OCI-LY7 (cell line): ENCODE data around the gene SIRT3.

ENCODE experiments used
- CTCF ChIP-seq: fragments of 200-600 bp; sonication (generic); conservative IDR thresholded peaks from 2 replicates; pipeline ENCODE4 v1.5.1; 2014; ENCODE audit warnings: mild to moderate bottlenecking, antibody characterized with exemption, low read length, moderate library complexity, mixed read lengths
- EZH2phosphoT487 ChIP-seq: fragments of 200-600 bp; sonication (generic); IDR thresholded peaks from 2 replicates; pipeline ENCODE4 v1.6.1; 2018; ENCODE audit warnings: low read depth, borderline replicate concordance, mild to moderate bottlenecking, mixed run types, antibody characterized with exemption, low read length, moderate library complexity, mixed read lengths

GRCh38 chr11:267491-267994 is 31.4 kb upstream of the SIRT3 start:
- TF ChIP-seq CTCF = no peak
- TF ChIP-seq EZH2phosphoT487 = no peak
